GM23248 (cell line): Measurements from ENCODE around the gene TEX19.

Experiments
- EZH2 ChIP-seq: fragments of 200-600 bp; sonication (generic); IDR thresholded peaks from 2 replicates; pipeline ENCODE4 v1.6.1; 2018; ENCODE audit warnings: antibody characterized with exemption, mild to moderate bottlenecking; ENCODE audit not compliant: insufficient read depth, poor library complexity, severe bottlenecking
- EZH2phosphoT487 ChIP-seq: fragments of 200-600 bp; sonication (generic); IDR thresholded peaks from 2 replicates; pipeline ENCODE4 v1.6.1; 2018; ENCODE audit warnings: antibody characterized with exemption, moderate library complexity, mild to moderate bottlenecking, low read depth; ENCODE audit not compliant: insufficient read depth

- no peak for TF ChIP-seq EZH2
- TF ChIP-seq EZH2phosphoT487 = no peak
Observed at GRCh38 chr17:82388223-82388921, 29.3 kb downstream of the TEX19 start.
